Naive B cell (primary cell): Measurements from ENCODE around the gene FANK1. TPM values are rescaled to one million over a fixed set of nuclear protein-coding genes. Genes with fewer than 3 reads are reported as not detected.
"Not testable (repeated sequence)": the region's sequence is repeated elsewhere in the genome, so short reads cannot be mapped to it uniquely, and the experiment has no call there.

Source experiments
- ATAC-seq, 2 donors: fragments of 150-1000 bp; cut with Tn5 transposase; 2 replicates each; pipeline ENCODE4 v1.10.0; 2021; ENCODE audit warnings: low read depth in 2 of 2, mild to moderate bottlenecking in 2 of 2, moderate library complexity in 2 of 2
- DNase-seq: peaks from one replicate; pipeline ENCODE4 v3.0.0; 2022
- H3K27ac Mint-ChIP-seq, 6 donors: one replicate each; pipeline ENCODE4 v1.8.0; 2020 to 2022; ENCODE audit warnings: mild to moderate bottlenecking in 6 of 6, mixed read lengths in 6 of 6, moderate library complexity in 5 of 6, inconsistent platforms in 2 of 6
- H3K27me3 Mint-ChIP-seq, 3 donors: one replicate each; pipeline ENCODE4 v1.8.0; 2021 to 2022; ENCODE audit warnings: mixed read lengths in 3 of 3, mild to moderate bottlenecking in 1 of 3
- H3K36me3 Mint-ChIP-seq, 2 donors: one replicate each; pipeline ENCODE4 v1.8.0; 2020 to 2022; ENCODE audit warnings: mixed read lengths in 2 of 2, inconsistent platforms in 1 of 2, mild to moderate bottlenecking in 1 of 2
- H3K4me1 Mint-ChIP-seq, 3 donors: one replicate each; pipeline ENCODE4 v1.8.0; 2020 to 2022; ENCODE audit warnings: mixed read lengths in 3 of 3, inconsistent platforms in 1 of 3, mild to moderate bottlenecking in 1 of 3, moderate library complexity in 1 of 3
- H3K4me3 Mint-ChIP-seq, 8 donors: one replicate each; pipeline ENCODE4 v1.8.0; 2020 to 2022; ENCODE audit warnings: mild to moderate bottlenecking in 8 of 8, mixed read lengths in 8 of 8, moderate library complexity in 8 of 8, inconsistent platforms in 2 of 8
- H3K9me3 Mint-ChIP-seq, 7 donors: one replicate each; pipeline ENCODE4 v1.8.0; 2020 to 2022; ENCODE audit warnings: mixed read lengths in 7 of 7, mild to moderate bottlenecking in 5 of 7, inconsistent platforms in 2 of 7, moderate library complexity in 1 of 7
- polyA plus RNA-seq, 6 donors: library from polyadenylated mRNA; unstranded; fragments of 300-500 nt; fragmentation: Illumina TruSeq; gene quantifications; one replicate each; pipeline ENCODE4 v1.2.3, GENCODE V29; 2021; ENCODE audit warnings: low read depth in 6 of 6

The FANK1 gene
- polyA plus RNA-seq, 6 donors from 2014 or later = not detected

DNA sequence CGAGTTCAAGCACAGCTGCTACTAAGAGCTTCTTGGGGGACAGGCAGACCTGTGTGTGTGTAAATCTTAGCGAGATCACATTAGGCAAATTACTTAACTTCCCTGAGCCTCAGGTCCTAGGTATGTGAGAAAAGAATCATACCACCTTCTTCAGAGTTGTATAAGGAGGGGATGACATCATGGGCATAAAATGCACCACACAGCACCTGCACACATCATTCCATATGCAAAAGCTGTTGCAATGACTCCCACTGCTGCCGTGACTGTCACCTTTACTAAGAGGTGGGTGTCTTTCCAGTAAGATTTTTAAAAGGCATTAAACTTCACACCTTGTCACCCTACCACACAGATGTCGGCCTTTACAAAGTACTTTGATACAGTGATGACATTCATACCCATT is 146.0 kb downstream of the FANK1 start:
- H3K36me3 Mint-ChIP-seq = no peaks in the 10 kb centered on the region
- no peaks in the 10 kb centered on the region for H3K9me3 Mint-ChIP-seq
- no peaks in the 10 kb centered on the region for H3K27me3 Mint-ChIP-seq
- H3K4me3 Mint-ChIP-seq = peak overlapping the region; percentile 63 to 90 (median 86)
- H3K27ac Mint-ChIP-seq = peak overlapping the region; percentile 100
- ATAC-seq = peak; percentile 20 to 31
- H3K4me1 Mint-ChIP-seq = peaks cover 29 to 63% (median 41%) of the 10 kb centered on the region in 3 donors
- no peak for DNase-seq

DNA sequence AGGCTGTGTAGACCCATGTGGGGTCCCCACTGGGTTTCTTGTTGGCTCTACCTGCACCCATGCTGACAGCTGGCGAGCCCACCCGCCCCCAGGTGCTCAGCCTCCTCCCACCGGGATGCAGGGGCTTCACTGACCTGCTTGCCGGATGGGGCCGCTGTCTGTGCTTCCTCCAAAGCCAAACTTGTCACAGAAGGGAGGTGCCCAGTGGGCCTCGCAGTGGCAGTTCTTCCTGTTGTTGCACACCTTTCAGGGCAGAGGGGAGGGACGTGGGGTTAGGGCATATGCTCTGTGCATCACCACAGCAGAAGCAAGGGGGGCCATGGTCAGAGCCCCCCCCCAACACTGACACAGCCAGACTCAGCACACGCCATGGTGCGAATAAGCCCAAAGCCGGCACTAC is 146.5 kb downstream of the FANK1 start:
- peak overlapping the region; percentile 100 for H3K27ac Mint-ChIP-seq
- no peaks in the 10 kb centered on the region for H3K27me3 Mint-ChIP-seq
- no peaks in the 10 kb centered on the region for H3K9me3 Mint-ChIP-seq
- ATAC-seq = no peak
- H3K4me1 Mint-ChIP-seq = peaks cover 29 to 58% (median 41%) of the 10 kb centered on the region in 3 donors
- peak overlapping the region in 2 of 8 donors; percentile 76 to 85 for H3K4me3 Mint-ChIP-seq
- H3K36me3 Mint-ChIP-seq = no peaks in the 10 kb centered on the region
- peak; percentile 32 for DNase-seq

DNA sequence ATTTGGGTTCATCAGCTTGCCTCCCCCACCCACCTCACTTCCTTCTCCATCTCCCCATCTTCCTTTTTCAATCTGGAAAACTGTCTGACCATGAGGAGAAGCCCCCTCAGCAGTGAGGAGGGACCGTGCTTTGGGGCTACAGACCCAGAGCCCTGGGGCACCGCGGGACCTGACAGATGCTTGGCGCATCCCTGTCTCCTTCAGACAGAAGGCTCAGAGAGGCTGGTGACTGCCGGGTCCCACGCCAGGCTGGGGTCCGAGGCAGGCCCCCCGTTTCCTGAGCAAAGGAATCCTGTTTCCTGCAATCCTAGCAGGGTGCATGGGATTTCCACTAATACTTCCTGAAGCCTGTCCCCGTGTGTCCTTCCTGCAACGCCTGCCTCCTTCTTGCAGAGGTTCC is 147.0 kb downstream of the FANK1 start:
- ATAC-seq (no peak), DNase-seq (no peak)
- no peaks in the 10 kb centered on the region for H3K9me3 Mint-ChIP-seq
- no peak overlapping the region for H3K4me3 Mint-ChIP-seq
- peak overlapping the region; percentile 100 for H3K27ac Mint-ChIP-seq
- no peaks in the 10 kb centered on the region for H3K27me3 Mint-ChIP-seq
- H3K36me3 Mint-ChIP-seq = no peaks in the 10 kb centered on the region
- peaks cover 29 to 53% (median 41%) of the 10 kb centered on the region in 3 donors for H3K4me1 Mint-ChIP-seq

DNA sequence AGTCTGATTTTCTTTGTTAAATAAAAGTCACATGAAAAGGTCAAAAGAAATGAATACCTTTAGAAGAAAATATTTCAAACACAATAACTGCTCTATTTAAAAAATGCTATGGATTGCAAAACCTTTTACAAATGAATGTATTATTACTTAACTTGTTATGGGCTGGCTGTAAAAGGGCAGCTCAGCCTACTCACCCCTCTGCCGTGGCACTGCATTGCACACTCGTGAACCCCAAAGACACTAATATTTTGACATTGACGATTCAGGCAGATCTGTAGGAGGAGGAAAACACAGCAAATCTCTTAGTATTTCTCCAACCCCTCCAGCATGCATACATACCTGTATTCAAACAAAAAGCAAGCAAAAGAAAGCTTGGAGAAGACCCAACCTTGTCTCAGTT is 149.5 kb downstream of the FANK1 start:
- H3K36me3 Mint-ChIP-seq = no peaks in the 10 kb centered on the region
- H3K27ac Mint-ChIP-seq = peak overlapping the region in 4 of 6 donors; percentile 12 to 100 (median 82)
- no peaks in the 10 kb centered on the region for H3K9me3 Mint-ChIP-seq
- DNase-seq = no peak
- H3K4me3 Mint-ChIP-seq = no peak overlapping the region
- no peak for ATAC-seq
- peaks cover 0 to 6% (median 3%) of the 10 kb centered on the region in 3 donors for H3K27me3 Mint-ChIP-seq
- peaks cover 24 to 36% (median 28%) of the 10 kb centered on the region in 3 donors for H3K4me1 Mint-ChIP-seq

DNA sequence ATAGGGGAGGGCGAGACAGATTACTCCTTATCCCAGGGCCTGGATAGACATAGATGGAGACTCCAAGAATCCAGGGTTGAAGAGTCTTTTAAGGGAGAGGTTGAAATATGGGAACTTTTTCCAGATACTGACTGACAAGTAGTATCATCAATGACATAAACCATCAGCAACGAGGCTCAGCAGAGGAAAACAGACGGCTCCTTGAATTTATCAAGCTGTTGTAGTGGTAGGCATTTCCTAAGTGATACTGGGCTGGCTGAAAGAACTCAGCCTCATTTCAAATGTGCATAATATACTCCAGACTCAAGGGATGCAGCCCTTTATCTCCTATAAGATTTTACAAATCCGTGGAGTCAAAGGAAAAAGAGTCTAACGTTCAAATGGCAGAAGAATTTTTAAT is 150.5 kb downstream of the FANK1 start:
- Mint-ChIP-seq H3K4me3 (no peak overlapping the region), H3K27ac (peak overlapping the region in 3 of 6 donors; percentile 8 to 81 (median 41)), H3K27me3 (peaks cover 4 to 16% (median 13%) of the 10 kb centered on the region in 3 donors), H3K36me3 (no peaks in the 10 kb centered on the region), H3K4me1 (peaks cover 14 to 26% (median 19%) of the 10 kb centered on the region in 3 donors), H3K9me3 (no peaks in the 10 kb centered on the region)
- ATAC-seq = no peak
- DNase-seq = no peak

DNA sequence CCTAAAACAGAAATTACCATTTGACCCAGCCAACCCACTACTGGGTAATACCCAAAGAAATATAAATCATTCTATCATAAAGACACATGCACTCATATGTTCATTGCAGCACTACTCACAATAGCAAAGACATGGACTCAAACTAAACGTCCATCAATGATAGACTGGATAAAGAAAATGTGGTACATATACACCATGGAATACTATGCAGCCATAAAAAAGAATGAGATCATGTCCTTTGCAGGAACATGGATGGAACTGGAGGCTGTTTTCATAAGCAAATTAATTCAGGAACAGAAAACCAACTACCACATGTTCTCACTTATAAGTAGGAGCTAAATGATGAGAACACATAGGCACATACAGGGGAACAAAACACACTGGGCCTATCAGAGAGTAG is 151.4 kb downstream of the FANK1 start:
- not testable (repeated sequence) for H3K9me3 Mint-ChIP-seq, DNase-seq, ATAC-seq, H3K4me3 Mint-ChIP-seq, H3K36me3 Mint-ChIP-seq
- peak overlapping the region in 5 of 6 donors; percentile 28 to 77 (median 60) for H3K27ac Mint-ChIP-seq
- H3K27me3 Mint-ChIP-seq = peaks cover 8 to 23% (median 22%) of the 10 kb centered on the region in 3 donors
- H3K4me1 Mint-ChIP-seq = peaks cover 6 to 17% (median 10%) of the 10 kb centered on the region in 3 donors

DNA sequence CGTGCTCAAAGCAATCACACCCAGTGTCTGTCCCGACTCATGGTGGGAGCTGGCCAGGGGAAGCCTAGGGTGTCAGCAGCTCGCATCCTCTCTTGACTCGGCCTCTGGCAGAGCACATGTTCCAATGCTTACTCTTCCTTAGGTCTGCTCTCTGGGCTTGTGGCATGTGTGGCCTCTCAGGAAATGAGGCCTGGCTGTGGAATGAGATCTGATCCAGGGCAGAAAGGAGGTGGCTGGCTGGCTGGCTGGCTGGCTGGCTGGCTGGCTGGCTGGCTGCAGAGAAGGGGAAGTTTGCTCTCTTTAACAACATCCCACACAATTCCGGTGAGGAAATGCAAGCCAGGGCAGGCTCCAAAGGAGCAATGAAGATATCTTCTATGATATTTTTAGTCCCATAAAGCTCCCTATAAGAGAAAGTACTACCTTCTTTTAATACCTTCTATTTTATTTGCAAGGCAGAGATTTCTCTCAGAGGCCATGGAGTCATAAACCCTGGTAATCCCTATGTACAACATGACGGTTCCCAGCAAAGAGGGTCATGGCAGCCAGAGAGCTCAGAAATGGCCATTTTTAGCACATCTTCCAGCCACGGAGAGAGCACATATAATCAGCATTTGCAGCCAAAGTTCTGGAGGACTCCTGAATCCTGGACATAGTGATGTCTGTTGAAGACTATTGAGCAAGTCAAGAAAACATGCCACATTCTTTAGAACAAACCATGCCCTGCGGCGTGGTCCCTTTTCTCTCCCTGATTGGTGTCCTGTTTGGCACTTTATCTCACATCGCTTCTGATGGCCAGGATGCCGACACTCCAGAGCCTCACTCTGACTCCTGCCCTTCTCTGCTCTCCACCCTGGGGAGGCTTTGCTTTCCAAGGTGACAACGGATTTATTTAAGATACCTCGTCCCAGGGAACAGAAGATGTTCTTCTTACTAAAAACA is 153.7 kb downstream of the FANK1 start:
- H3K4me3 Mint-ChIP-seq = peak overlapping the region in 1 of 8 donors; percentile 23
- peaks cover 0 to 2% (median 0%) of the 10 kb centered on the region in 7 donors for H3K9me3 Mint-ChIP-seq
- H3K27me3 Mint-ChIP-seq = peaks cover 10 to 35% (median 31%) of the 10 kb centered on the region in 3 donors
- no peak for ATAC-seq
- H3K36me3 Mint-ChIP-seq = no peaks in the 10 kb centered on the region
- peaks cover 0 to 8% (median 7%) of the 10 kb centered on the region in 3 donors for H3K4me1 Mint-ChIP-seq
- DNase-seq = no peak
- H3K27ac Mint-ChIP-seq = peak overlapping the region; percentile 7 to 80 (median 68)

DNA sequence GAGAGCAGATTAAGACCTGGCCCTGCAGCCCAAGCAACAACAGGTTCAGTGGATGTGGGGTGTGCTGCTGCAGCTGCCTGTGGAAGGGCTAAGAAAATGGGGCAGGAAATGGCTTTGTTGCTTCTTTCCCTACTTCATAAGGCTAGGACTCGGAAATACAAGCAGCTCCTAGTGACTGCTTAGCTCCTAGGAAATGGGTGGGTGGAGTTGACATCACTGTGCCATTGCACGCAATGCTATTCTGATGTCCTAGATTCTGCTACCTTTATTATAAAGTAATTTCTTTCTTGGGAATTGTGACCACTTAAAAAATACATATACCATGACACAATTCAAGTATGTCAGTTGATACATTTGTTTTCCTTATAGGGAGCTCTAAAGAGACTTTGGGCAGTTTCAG is 155.8 kb downstream of the FANK1 start:
- Mint-ChIP-seq H3K27me3 (peaks cover 14 to 49% (median 45%) of the 10 kb centered on the region in 3 donors), H3K4me1 (peaks cover 0 to 8% (median 7%) of the 10 kb centered on the region in 3 donors), H3K36me3 (no peaks in the 10 kb centered on the region), H3K9me3 (peaks cover 0 to 2% (median 0%) of the 10 kb centered on the region in 7 donors), H3K4me3 (no peak overlapping the region), H3K27ac (peak overlapping the region in 1 of 6 donors; percentile 21)
- ATAC-seq (no peak), DNase-seq (no peak)

DNA sequence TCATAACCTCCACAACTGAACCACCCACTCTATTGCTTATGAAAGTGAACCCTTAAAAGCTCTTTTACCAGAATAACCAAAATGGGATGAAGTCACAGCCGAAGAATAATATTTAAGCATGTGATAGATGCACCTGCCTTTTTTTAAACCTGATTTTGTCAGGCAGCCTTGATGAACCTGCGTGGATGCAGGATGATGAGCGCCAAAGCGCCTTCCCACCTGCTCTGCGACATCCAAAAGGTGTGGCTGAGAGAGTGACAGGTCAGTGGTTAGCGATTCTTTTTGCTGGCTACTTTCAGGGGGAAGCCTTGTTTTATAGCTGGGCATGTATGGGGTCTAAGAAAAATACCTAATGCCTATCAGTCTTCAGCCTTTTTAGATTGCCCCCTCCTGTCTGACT is 157.8 kb downstream of the FANK1 start:
- ATAC-seq (no peak), DNase-seq (no peak)
- Mint-ChIP-seq H3K4me3 (no peak overlapping the region), H3K4me1 (peaks cover 0 to 8% (median 7%) of the 10 kb centered on the region in 3 donors), H3K36me3 (no peaks in the 10 kb centered on the region), H3K27ac (no peak overlapping the region), H3K27me3 (peaks cover 19 to 56% (median 51%) of the 10 kb centered on the region in 3 donors), H3K9me3 (peaks cover 0 to 2% (median 0%) of the 10 kb centered on the region in 7 donors)

DNA sequence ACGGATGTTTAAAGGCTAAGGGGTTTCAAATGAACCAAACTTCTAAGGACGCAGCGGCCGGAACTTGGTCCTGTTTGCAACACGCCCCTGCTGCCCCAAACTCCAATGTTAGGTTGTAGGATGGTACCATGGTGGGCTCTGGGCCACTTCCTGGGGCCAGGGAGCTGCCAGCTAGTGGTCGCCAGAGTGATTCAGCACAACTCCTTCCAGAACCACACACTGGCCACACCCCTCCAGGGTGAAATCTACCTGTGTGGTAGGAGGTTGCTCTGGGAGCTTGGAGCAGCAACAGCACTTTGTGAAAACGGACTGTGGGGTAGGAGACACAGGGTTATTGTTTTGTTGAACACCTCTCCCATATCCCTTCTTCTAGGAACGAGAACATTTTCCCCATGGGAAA is 161.1 kb downstream of the FANK1 start:
- ATAC-seq = no peak
- H3K4me1 Mint-ChIP-seq = no peaks in the 10 kb centered on the region
- no peak for DNase-seq
- no peak overlapping the region for H3K4me3 Mint-ChIP-seq
- no peak overlapping the region for H3K27ac Mint-ChIP-seq
- no peaks in the 10 kb centered on the region for H3K36me3 Mint-ChIP-seq
- peaks cover 0 to 2% (median 0%) of the 10 kb centered on the region in 7 donors for H3K9me3 Mint-ChIP-seq
- peaks cover 17 to 64% (median 60%) of the 10 kb centered on the region in 3 donors for H3K27me3 Mint-ChIP-seq

DNA sequence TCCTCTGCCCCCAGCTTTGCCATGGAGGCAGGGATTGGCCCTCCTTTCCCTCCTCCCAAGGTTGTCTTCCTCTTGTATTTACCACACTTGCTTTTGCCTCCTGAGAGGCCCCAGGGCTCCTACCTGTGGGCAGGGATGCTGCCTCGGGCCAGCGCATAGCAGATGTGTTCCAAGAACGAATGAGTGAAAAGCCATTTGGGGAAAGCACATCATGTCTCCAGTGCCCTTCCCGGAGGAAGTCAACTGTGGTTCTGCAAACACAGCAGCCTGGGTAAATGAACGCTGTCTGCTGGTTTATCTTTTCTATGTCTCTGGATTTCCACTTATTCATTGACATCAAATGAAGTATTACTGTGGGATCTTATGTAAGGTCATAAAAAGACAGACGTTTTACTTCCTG is 161.7 kb downstream of the FANK1 start:
- Mint-ChIP-seq H3K9me3 (peaks cover 0 to 2% (median 0%) of the 10 kb centered on the region in 7 donors), H3K27me3 (peaks cover 16 to 58% (median 58%) of the 10 kb centered on the region in 3 donors), H3K4me1 (no peaks in the 10 kb centered on the region), H3K36me3 (no peaks in the 10 kb centered on the region), H3K4me3 (no peak overlapping the region), H3K27ac (peak overlapping the region in 1 of 6 donors; percentile 76)
- ATAC-seq (no peak), DNase-seq (no peak)

DNA sequence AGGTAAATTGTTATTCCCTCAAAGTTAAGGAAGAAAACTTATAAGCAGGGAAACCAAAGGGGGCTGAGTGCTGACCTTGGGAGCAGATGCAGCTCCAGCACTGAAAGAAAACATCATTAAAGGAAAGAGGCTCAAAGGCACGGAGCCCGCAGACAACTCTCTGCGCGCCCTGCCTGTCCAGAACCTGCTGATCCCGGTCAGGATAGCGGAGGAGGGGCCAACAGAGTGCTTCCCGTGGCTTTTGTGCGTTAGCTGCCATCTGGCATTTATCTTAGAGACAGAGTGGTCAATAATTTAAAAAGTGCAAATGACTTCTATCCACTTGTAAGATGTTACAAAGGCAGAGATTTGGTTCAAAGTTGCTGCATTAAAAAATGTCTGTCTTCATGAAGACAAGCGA is 162.1 kb downstream of the FANK1 start:
- H3K4me1 Mint-ChIP-seq = no peaks in the 10 kb centered on the region
- DNase-seq (no peak), ATAC-seq (no peak)
- H3K27ac Mint-ChIP-seq = peak overlapping the region in 1 of 6 donors; percentile 76
- no peak overlapping the region for H3K4me3 Mint-ChIP-seq
- H3K36me3 Mint-ChIP-seq = no peaks in the 10 kb centered on the region
- H3K27me3 Mint-ChIP-seq = peaks cover 16 to 58% (median 58%) of the 10 kb centered on the region in 3 donors
- peaks cover 0 to 2% (median 0%) of the 10 kb centered on the region in 7 donors for H3K9me3 Mint-ChIP-seq
